ENCODE measurements around the gene EBNA1BP2.
"Not testable (repeated sequence)": the region's sequence is repeated elsewhere in the genome, so short reads cannot be mapped to it uniquely, and the experiment has no call there.

The EBNA1BP2 gene

DNA sequence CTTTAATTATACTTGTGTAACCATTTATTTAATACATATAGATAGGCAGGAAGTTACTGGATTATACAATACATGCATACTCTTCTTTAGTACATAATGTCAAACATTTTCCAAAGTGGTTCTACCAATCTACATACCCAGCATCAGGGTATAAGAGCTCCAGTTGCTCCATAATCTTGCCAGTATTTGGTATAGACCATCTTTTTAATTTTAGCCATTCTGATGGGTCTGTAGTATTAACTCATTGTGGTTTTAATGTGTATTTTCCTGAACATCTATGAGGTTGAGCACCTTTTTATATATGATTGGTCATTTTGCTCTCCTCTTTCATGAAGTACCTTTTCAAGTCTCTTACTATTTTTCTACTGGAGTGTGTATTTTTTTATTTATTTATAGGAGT lies 32.1 kb downstream of the EBNA1BP2 start:
- no peaks in the 10 kb centered on the region for H3F3A ChIP-seq (ENCODE audit: insufficient read depth, low read length)
- H4K20me1 ChIP-seq (ENCODE audit: insufficient read depth, low read length), result no peaks in the 10 kb centered on the region
- H3K4me3 ChIP-seq (ENCODE audit: low read depth, low read length, poor library complexity, severe bottlenecking), result no peak overlapping the region
- no peaks in the 10 kb centered on the region for H3K9me2 ChIP-seq (ENCODE audit: low read depth, low read length)
- TF ChIP-seq, protein P1, sequence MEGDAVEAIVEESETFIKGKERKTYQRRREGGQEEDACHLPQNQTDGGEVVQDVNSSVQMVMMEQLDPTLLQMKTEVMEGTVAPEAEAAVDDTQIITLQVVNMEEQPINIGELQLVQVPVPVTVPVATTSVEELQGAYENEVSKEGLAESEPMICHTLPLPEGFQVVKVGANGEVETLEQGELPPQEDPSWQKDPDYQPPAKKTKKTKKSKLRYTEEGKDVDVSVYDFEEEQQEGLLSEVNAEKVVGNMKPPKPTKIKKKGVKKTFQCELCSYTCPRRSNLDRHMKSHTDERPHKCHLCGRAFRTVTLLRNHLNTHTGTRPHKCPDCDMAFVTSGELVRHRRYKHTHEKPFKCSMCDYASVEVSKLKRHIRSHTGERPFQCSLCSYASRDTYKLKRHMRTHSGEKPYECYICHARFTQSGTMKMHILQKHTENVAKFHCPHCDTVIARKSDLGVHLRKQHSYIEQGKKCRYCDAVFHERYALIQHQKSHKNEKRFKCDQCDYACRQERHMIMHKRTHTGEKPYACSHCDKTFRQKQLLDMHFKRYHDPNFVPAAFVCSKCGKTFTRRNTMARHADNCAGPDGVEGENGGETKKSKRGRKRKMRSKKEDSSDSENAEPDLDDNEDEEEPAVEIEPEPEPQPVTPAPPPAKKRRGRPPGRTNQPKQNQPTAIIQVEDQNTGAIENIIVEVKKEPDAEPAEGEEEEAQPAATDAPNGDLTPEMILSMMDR (IDR thresholded peaks at IDR 0.05; ENCODE audit: low read length), result no peak
- TF ChIP-seq EZH2 (IDR thresholded peaks at IDR 0.05; ENCODE audit: borderline replicate concordance, low read length), result no peak
- H3K79me2 ChIP-seq (ENCODE audit: insufficient read depth, low read length), result no peaks in the 10 kb centered on the region
- no peak overlapping the region for H3K4me2 ChIP-seq (ENCODE audit: low read length)
- H3K9ac ChIP-seq (ENCODE audit: low read length), result no peak overlapping the region
- no peaks in the 10 kb centered on the region for H3K4me1 ChIP-seq (ENCODE audit: insufficient read depth, low read length, severe bottlenecking)
- no peaks in the 10 kb centered on the region; the same call in 1 of the 2 replicates for H3K27me3 ChIP-seq (ENCODE audit: insufficient read depth, low read length)
- H3K36me3 ChIP-seq (ENCODE audit: insufficient read depth, low read length), result no peaks in the 10 kb centered on the region
- H2AFZ ChIP-seq (ENCODE audit: low read length), result no peak overlapping the region
- peaks cover 5% of the 10 kb centered on the region for H3K9me3 ChIP-seq (ENCODE audit: low read length)
- no peak overlapping the region for H3K27ac ChIP-seq (ENCODE audit: low read depth, low read length, poor library complexity, severe bottlenecking)

GRCh38 chr1:43139295-43139694 lies 32.8 kb downstream of the EBNA1BP2 start:
- H3K79me2 ChIP-seq (ENCODE audit: insufficient read depth, low read length); H3K9me3 ChIP-seq (ENCODE audit: low read length); H3K27me3 ChIP-seq (ENCODE audit: insufficient read depth, low read length); H3K4me1 ChIP-seq (ENCODE audit: insufficient read depth, low read length, severe bottlenecking); H3K36me3 ChIP-seq (ENCODE audit: insufficient read depth, low read length); H3K4me2 ChIP-seq (ENCODE audit: low read length); H2AFZ ChIP-seq (ENCODE audit: low read length); H3K4me3 ChIP-seq (ENCODE audit: low read depth, low read length, poor library complexity, severe bottlenecking); H3F3A ChIP-seq (ENCODE audit: insufficient read depth, low read length); H3K9me2 ChIP-seq (ENCODE audit: low read depth, low read length); H3K9ac ChIP-seq (ENCODE audit: low read length); H3K27ac ChIP-seq (ENCODE audit: low read depth, low read length, poor library complexity, severe bottlenecking); H4K20me1 ChIP-seq (ENCODE audit: insufficient read depth, low read length): not testable (repeated sequence)

DNA sequence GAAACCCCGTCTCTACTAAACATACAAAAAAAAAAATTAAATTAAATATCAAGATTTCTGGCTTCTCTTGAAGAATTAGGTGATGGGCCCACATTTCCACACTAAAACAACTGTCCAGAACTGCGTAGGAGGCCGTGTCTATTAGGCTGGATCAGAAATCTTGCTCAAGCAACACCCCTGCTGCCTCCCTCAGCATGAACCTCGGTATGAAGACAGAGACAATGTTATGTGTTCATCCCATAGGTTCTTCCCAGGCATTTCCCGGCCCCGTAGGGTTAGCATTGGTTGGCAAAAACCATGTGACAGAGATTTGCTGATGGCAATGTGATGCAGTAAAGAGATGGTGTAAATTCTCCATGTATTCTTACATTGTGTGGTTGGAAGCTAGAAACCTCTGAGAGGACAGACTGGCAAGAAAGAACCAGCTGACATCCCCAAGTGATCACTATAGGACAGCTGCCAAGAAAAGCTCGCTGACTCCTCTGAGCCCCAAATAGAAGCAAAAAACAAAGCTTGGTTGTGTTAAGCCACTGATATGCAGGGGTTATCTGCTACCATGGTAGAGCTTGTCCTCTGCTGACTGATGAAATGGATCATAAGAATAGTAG lies 34.5 kb downstream of the EBNA1BP2 start:
- no peak overlapping the region for H3K9ac ChIP-seq (ENCODE audit: low read length)
- H3K79me2 ChIP-seq (ENCODE audit: insufficient read depth, low read length), result no peaks in the 10 kb centered on the region
- no peaks in the 10 kb centered on the region; the same call in 1 of the 2 replicates for H3K27me3 ChIP-seq (ENCODE audit: insufficient read depth, low read length)
- H3K36me3 ChIP-seq (ENCODE audit: insufficient read depth, low read length), result no peaks in the 10 kb centered on the region
- no peak overlapping the region for H3K27ac ChIP-seq (ENCODE audit: low read depth, low read length, poor library complexity, severe bottlenecking)
- H4K20me1 ChIP-seq (ENCODE audit: insufficient read depth, low read length), result no peaks in the 10 kb centered on the region
- TF ChIP-seq EZH2 (IDR thresholded peaks at IDR 0.05; ENCODE audit: borderline replicate concordance, low read length), result no peak
- TF ChIP-seq, protein P1 (IDR thresholded peaks at IDR 0.05; ENCODE audit: low read length), result no peak
- H3K4me3 ChIP-seq (ENCODE audit: low read depth, low read length, poor library complexity, severe bottlenecking), result no peak overlapping the region
- no peaks in the 10 kb centered on the region for H3K9me2 ChIP-seq (ENCODE audit: low read depth, low read length)
- no peak overlapping the region for H2AFZ ChIP-seq (ENCODE audit: low read length)
- no peaks in the 10 kb centered on the region for H3K4me1 ChIP-seq (ENCODE audit: insufficient read depth, low read length, severe bottlenecking)
- H3K9me3 ChIP-seq (ENCODE audit: low read length), result peaks cover 5% of the 10 kb centered on the region
- H3K4me2 ChIP-seq (ENCODE audit: low read length), result no peak overlapping the region
- no peaks in the 10 kb centered on the region for H3F3A ChIP-seq (ENCODE audit: insufficient read depth, low read length)

All from OCI-LY1 (cell line).